Measurements from ENCODE around the gene SIGLECL1.
"Not testable (repeated sequence)": the region's sequence is repeated elsewhere in the genome, so short reads cannot be mapped to it uniquely, and the experiment has no call there.

Gene SIGLECL1

DNA sequence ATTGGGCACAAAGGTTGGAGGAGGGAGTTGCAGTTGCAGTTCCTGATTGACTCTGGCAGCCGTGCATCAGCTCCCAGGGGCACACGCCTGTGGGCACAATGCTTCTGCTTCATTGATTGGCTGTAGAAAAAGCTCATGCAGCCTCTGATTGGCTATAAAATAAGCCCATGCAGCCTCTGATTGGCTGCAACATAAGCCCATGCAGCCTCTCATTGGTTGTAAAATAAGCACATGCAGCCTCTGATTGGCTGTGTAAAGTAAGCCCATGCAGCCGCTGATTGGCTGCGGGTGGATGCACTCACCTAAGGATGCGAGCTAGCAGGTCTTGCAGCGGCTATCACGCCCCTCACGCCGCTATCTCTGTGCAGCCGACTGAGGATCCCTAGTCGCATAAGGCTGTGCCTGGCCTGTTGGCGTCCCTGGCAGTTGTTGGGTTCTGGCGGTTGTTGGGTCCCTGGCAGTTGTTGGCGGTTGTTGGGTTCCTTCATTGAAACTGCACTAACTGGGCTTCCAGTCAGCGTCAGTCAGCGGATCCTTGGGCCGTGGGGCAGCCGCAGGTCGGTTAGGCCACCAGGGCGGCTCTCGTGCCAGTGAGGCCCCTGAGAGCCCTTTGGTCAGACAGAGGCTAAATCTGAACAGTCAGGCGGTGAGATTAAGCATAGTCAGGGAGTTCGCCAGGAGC, at the start of gene SIGLECL1:
SIGLECL1 (plus strand) TSS at position 295 of the 682 bp plus-strand sequence. CDS start 12,993 bp downstream, outside the sequence.
- no peak for DNase-seq

DNA sequence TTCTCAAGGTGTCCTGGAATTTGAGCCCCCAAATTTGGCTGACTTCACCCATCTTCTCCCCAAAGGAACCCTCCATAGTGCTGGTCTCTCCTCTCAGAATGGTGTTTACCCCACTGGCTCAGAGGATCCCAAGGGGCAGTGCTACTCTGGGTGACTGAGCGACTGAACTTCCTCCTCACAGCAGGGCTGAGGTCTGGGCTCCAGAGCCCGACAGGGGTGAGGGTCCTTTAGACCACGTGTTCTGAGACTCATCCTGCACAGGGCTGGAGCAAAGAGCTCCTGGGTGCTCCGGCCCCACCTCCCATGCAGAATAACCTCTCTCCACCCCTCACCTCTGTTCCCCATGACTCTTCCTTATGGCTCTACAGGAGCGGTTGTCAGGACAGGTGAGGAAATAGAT, 49.2 kb upstream of the SIGLECL1 start:
- DNase-seq, result no peak

- DNase-seq, result no peak
Observed at GRCh38 chr19:51203916-51204315, 47.0 kb upstream of the SIGLECL1 start.

GRCh38 chr19:51204321-51204720, 46.6 kb upstream of the SIGLECL1 start:
- DNase-seq, result no peak

DNA sequence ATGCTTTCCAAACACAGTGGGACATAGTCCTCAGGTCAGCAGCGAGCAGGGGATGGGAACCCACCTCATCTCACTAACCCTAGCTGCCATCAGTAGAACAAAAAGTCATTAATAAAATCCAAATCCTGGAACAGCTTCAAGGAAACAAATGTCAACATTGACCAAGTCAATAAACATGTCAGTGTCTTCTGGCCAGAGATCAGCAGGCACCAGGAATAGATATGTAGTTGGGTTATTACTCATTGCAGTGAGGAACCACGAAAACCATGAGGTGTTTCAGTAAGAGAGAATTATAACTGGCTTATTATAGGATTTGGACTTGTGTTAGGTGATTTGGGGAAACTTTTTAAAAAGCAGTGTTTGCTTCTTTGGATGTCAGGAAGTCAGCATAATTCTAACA, 43.1 kb upstream of the SIGLECL1 start:
- no peak for DNase-seq

DNA sequence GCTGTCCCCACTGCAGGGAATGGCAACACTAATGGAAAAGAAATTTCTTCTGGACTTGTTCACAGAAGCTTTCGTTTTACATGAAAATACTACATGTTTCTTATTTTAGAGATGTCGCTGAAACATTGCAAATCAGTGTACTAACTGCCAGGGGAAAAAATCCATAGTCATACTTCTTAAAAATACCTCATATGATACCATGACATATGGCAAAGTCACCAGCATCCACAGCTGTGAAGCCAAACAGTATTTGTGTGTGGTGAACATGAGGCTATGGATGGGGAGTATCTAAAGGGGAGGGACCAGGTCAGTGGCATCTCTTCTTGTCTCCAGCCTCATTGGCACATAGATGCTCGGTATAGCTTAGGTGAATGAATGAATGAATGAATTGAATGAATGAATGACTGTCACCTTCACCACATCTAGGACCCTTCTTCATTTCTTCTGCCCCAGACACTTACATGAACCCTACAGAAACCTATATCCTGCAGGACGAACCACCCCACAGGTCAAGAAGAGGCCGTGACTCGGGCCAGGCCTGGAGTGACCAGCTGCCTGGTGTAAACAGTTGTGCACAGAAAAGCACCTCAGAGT, 40.6 kb upstream of the SIGLECL1 start:
- no peak for DNase-seq

- not testable (repeated sequence) for DNase-seq
Observed at GRCh38 chr19:51210874-51211361, 40.0 kb upstream of the SIGLECL1 start.

GRCh38 chr19:51211833-51212232, 39.0 kb upstream of the SIGLECL1 start:
- DNase-seq, result no peak

GRCh38 chr19:51219307-51219706, 31.6 kb upstream of the SIGLECL1 start:
- no peak for DNase-seq

GRCh38 chr19:51219971-51220370, 30.9 kb upstream of the SIGLECL1 start:
- no peak for DNase-seq

DNA sequence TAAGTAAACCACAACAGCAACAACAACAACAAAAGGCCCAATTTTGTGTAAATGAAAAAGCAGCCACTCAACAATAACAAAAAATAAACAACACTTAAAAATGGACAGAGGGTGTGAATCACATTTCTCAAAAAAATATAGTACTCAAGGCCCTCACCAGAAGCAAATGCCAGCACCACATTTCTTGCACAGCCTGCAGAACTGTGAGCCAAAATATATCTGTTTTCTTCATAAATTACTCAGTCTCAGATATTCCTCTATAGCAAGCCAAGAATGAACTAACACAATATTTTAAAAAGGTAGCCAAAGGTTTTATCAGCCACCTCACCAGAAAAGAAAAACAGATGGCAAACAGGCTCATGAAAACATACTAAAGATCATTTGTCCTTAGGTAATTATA, 29.9 kb upstream of the SIGLECL1 start:
- DNase-seq, result no peak

- no peak for DNase-seq
Observed at GRCh38 chr19:51224163-51224641, 26.7 kb upstream of the SIGLECL1 start.

DNA sequence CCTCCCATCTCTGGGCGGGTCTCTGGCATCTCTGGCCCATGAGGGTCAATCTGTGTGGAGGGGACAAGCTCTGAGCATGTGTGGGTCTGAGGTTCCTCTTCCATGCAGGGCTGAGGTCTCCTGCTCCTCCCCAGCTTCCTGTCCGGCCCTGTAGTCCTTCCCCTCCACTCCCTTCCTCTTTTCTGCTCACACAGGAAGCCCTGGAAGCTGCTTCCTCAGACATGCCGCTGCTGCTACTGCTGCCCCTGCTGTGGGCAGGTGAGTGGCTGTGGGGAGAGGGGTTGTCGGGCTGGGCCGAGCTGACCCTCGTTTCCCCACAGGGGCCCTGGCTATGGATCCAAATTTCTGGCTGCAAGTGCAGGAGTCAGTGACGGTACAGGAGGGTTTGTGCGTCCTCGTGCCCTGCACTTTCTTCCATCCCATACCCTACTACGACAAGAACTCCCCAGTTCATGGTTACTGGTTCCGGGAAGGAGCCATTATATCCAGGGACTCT, 25.9 kb upstream of the SIGLECL1 start, which contains the start of gene CD33:
CD33 (plus strand) TSS at position 183 of the 496 bp plus-strand sequence; CDS start at position 222, 39 bp downstream.
- DNase-seq, result not testable (repeated sequence)

DNA sequence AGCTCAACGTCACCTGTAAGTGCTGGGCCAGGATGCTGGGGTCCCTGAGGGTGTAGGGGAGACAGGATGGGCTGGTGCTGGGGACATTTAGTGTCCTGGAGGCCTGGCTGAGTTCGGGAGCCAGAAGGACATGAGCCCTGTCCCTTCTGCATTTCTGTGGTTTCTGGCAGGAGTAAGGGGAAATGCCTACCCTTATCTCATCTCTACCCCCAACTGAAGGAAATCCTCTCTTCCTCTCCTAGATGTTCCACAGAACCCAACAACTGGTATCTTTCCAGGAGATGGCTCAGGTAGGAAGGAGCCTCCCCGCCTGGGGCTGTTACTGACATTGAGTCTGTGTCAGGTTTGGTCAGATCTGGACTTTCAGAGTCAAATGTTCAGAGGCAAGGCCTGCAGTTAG, 24.8 kb upstream of the SIGLECL1 start:
- no peak for DNase-seq

GRCh38 chr19:51227326-51227725, 23.6 kb upstream of the SIGLECL1 start:
- no peak for DNase-seq

- DNase-seq, result no peak
Observed at GRCh38 chr19:51227966-51228365, 22.9 kb upstream of the SIGLECL1 start.

DNA sequence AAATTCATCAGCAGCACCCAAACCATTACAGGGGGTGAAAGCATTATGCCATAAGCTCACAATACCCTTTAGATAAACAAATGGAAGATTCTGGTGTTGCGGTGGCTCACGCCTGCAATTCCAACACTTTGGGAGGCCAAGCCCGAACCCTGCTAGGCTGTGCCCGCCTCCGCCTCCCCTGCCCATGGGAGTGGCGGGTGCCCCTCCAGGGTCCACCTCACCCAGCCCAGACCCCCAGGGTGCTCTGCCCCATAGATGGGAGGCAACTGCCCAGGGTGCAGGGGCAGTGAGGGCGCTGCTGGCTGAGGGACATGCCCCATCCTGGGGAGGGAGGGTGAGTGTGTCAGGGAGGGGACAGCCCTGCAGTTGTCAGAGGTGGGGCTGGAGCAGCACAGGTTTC, 10.0 kb upstream of the SIGLECL1 start:
- DNase-seq, result no peak

GRCh38 chr19:51242881-51243630, 7.8 kb upstream of the SIGLECL1 start:
- no peak for DNase-seq

GRCh38 chr19:51246164-51246552, 4.7 kb upstream of the SIGLECL1 start:
- no peak for DNase-seq

DNA sequence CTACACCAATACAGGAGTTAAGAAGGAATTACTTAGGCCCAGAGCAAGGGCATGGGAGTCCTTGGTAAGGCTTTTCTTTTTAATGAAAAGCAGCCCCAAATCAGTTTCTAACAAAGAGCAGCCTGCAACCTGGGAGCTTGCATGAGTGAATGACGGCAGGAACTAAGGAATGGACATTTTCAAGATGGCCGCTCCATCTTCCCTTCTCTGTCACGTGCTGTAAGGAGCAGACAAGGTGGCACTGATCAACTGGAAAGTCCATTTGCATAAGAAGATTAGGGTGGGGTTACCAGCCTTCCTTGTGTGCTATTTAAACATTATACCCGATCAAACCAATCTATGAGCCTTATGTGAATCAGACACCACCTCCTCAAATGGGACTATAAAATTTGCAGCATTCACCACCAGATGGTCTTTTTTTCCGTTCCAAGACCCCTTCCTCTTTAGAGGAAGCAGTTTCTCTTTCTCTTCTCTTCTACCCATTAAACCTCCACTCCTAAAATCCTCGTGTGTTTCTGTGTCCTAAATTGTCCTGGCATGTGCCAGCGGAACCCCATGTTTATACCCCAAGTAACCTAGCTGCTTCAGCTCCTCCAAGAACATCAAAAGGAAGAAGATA, 2.8 kb upstream of the SIGLECL1 start:
- no peak for DNase-seq

DNA sequence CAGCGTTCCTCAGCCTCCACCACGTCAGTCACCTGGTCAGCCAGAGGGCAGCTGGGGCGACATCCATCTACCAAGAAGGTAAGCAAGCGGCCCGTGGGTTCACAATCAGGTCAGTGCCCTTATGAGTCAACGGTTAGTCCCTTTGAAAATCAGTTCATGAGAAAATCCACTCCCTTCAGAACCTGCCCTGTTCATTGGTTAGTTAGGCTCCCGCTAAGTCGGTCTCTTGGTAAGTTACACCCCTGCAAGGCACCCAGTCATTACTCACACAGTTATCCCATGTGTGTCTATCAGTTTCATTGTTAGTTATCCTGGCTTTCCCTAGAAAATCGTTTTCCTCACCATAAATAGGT, 564 bp downstream of the SIGLECL1 start:
- no peak for DNase-seq

- no peak for DNase-seq
Observed at GRCh38 chr19:51252306-51253079, 1.6 kb downstream of the SIGLECL1 start.

All from DMS153 (cell line).